Fibroblast of pulmonary artery (primary cell): ENCODE data around the gene SLC19A1.

Experiments used
- DNase-seq: peaks from one replicate; pipeline ENCODE4 v3.0.0-alpha.2; 2010; ENCODE audit warnings: low read depth
- H3K4me3 ChIP-seq: replicated peaks from 2 replicates; pipeline ENCODE4 v1.5.1; 2011; ENCODE audit warnings: low read depth, mild to moderate bottlenecking, control low read depth, low read length, moderate library complexity
- TF ChIP-seq, protein P1 (sequence below): IDR thresholded peaks from 2 replicates; pipeline ENCODE4 v1.5.1; 2011; ENCODE audit warnings: mild to moderate bottlenecking, control low read depth, low read length, inconsistent platforms; ENCODE audit errors: missing control alignments

SLC19A1 gene

GRCh38 chr21:45542242-45542666, at the start of gene SLC19A1:
SLC19A1 (minus strand) TSS chr21:45542440; CDS start chr21:45537959, 4,481 bp downstream.
- peak within 1 kb of the TSS; percentile 55 for H3K4me3 ChIP-seq
- TF ChIP-seq, protein P1, sequence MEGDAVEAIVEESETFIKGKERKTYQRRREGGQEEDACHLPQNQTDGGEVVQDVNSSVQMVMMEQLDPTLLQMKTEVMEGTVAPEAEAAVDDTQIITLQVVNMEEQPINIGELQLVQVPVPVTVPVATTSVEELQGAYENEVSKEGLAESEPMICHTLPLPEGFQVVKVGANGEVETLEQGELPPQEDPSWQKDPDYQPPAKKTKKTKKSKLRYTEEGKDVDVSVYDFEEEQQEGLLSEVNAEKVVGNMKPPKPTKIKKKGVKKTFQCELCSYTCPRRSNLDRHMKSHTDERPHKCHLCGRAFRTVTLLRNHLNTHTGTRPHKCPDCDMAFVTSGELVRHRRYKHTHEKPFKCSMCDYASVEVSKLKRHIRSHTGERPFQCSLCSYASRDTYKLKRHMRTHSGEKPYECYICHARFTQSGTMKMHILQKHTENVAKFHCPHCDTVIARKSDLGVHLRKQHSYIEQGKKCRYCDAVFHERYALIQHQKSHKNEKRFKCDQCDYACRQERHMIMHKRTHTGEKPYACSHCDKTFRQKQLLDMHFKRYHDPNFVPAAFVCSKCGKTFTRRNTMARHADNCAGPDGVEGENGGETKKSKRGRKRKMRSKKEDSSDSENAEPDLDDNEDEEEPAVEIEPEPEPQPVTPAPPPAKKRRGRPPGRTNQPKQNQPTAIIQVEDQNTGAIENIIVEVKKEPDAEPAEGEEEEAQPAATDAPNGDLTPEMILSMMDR: no peak
- DNase-seq: peak; percentile 59

GRCh38 chr21:45591619-45592207, 49.5 kb upstream of the SLC19A1 start:
- no peak for DNase-seq

GRCh38 chr21:45590726-45591618, 48.7 kb upstream of the SLC19A1 start:
- peak; percentile 16 for DNase-seq
- TF ChIP-seq, protein P1: no peak
- peak overlapping the region; percentile 47 for H3K4me3 ChIP-seq

More at GRCh38 chr21:45591619-45592207, 49.5 kb upstream of the SLC19A1 start:
- H3K4me3 ChIP-seq: no peak overlapping the region
- TF ChIP-seq, protein P1: no peak

- TF ChIP-seq, protein P1: no peak
- DNase-seq: peak; percentile 70
- peak overlapping the region; percentile 51 for H3K4me3 ChIP-seq
These were observed 48.0 kb upstream of the SLC19A1 start for GRCh38 chr21:45590246-45590725.

GRCh38 chr21:45589686-45590245, 47.5 kb upstream of the SLC19A1 start:
- DNase-seq: no peak
- peak overlapping the region; percentile 51 for H3K4me3 ChIP-seq
- TF ChIP-seq, protein P1: no peak

GRCh38 chr21:45588871-45589491, 46.7 kb upstream of the SLC19A1 start:
- H3K4me3 ChIP-seq: no peak overlapping the region
- TF ChIP-seq, protein P1: no peak
- DNase-seq: no peak
